ENCODE data around the gene SPEM3. TPM values are rescaled to one million over a fixed set of nuclear protein-coding genes. Genes with fewer than 3 reads are reported as not detected.

The SPEM3 gene
- total and polyA plus RNA-seq, 2 of the 13 experiments (the other 11 are each of a cell fraction or from before 2014, with no cell fraction given): not detected

GRCh38 chr17:7394452-7395191, 34.0 kb upstream of the SPEM3 start, which contains the start of gene PLSCR3 (continued):
- no peak for TF ChIP-seq CEBPZ (IDR thresholded peaks at IDR 0.05; ENCODE audit: low read length)
- TF ChIP-seq ZNF839 (CRISPR knock-in tag; IDR thresholded peaks at IDR 0.05; ENCODE audit: borderline replicate concordance): no peak
- TF ChIP-seq TMF1 (CRISPR knock-in tag; IDR thresholded peaks at IDR 0.05; ENCODE audit: low read depth): peak; percentile 68
- no peak for TF ChIP-seq ZBTB21 (CRISPR knock-in tag; IDR thresholded peaks at IDR 0.05)
- no peak for TF ChIP-seq TCF7 (IDR thresholded peaks at IDR 0.05; ENCODE audit: low read depth)
- TF ChIP-seq ZNF280D (CRISPR knock-in tag; IDR thresholded peaks at IDR 0.05): 0 out of 2 replicates have a peak, but pooled peaks have one; percentile 56
- TF ChIP-seq CCDC6 (CRISPR knock-in tag; IDR thresholded peaks at IDR 0.05): 0 out of 2 replicates have a peak, but pooled peaks have one; percentile 63
- no peak for TF ChIP-seq DMTF1 (CRISPR knock-in tag; IDR thresholded peaks at IDR 0.05)
- no peak for TF ChIP-seq CREB1 (IDR thresholded peaks at IDR 0.05)
- TF ChIP-seq CREB1 (CRISPR knock-in tag; IDR thresholded peaks at IDR 0.05): no peak
- TF ChIP-seq ZNF333 (CRISPR knock-in tag; IDR thresholded peaks at IDR 0.05; ENCODE audit: borderline replicate concordance): no peak
- TF ChIP-seq GABPA (IDR thresholded peaks at IDR 0.05; ENCODE audit: low read depth, low read length): peak; percentile 62
- peak; percentile 69 for TF ChIP-seq GABPA (CRISPR knock-in tag; IDR thresholded peaks at IDR 0.05; ENCODE audit: low read depth)
- no peak for TF ChIP-seq ZFAT (CRISPR knock-in tag; conservative IDR thresholded peaks at IDR 0.05)
- TF ChIP-seq THRA (CRISPR knock-in tag; IDR thresholded peaks at IDR 0.05; ENCODE audit: borderline replicate concordance): peak; percentile 37; the same call in 1 of the 2 replicates
- TF ChIP-seq CERS6 (CRISPR knock-in tag; IDR thresholded peaks at IDR 0.05): no peak
- TF ChIP-seq ZNF691 (CRISPR knock-in tag; IDR thresholded peaks at IDR 0.05; ENCODE audit: borderline replicate concordance, low read depth): no peak

Data from HepG2 (cell line).